ENCODE measurements around the gene OR4N2. TPM values are rescaled to one million over a fixed set of nuclear protein-coding genes. Genes with fewer than 3 reads are reported as not detected.
"Not testable (repeated sequence)": the region's sequence is repeated elsewhere in the genome, so short reads cannot be mapped to it uniquely, and the experiment has no call there.

Gene OR4N2
- total RNA-seq, 4 donors from 2014 or later = not detected

DNA sequence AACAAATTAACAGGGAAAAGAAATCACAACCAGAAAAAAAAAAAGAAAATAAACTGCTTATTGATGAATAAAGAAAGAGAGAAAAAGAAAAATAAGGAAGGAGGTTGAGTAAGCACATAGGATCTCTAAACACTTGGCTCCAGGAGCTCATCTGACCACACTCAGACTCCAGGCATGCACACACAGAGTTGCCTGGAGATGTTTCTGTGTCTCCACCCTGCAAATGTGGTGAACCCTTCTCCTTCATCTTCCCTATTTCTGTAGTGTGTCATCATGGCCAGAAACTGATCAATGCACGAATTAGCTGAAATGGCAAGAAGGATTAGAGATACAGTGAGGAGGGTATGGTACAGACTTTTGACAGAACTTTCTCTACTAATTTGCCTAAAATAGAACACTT is 20.2 kb downstream of the OR4N2 start:
- TF ChIP-seq, protein P1, sequence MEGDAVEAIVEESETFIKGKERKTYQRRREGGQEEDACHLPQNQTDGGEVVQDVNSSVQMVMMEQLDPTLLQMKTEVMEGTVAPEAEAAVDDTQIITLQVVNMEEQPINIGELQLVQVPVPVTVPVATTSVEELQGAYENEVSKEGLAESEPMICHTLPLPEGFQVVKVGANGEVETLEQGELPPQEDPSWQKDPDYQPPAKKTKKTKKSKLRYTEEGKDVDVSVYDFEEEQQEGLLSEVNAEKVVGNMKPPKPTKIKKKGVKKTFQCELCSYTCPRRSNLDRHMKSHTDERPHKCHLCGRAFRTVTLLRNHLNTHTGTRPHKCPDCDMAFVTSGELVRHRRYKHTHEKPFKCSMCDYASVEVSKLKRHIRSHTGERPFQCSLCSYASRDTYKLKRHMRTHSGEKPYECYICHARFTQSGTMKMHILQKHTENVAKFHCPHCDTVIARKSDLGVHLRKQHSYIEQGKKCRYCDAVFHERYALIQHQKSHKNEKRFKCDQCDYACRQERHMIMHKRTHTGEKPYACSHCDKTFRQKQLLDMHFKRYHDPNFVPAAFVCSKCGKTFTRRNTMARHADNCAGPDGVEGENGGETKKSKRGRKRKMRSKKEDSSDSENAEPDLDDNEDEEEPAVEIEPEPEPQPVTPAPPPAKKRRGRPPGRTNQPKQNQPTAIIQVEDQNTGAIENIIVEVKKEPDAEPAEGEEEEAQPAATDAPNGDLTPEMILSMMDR (IDR thresholded peaks at IDR 0.05) = no peak
- TF ChIP-seq POLR2A (IDR thresholded peaks at IDR 0.05) = no peak
- no peaks in the 10 kb centered on the region for H3K4me1 ChIP-seq
- no peak overlapping the region for H3K27ac ChIP-seq
- no peak overlapping the region for H3K4me3 ChIP-seq
- H3K36me3 ChIP-seq = no peaks in the 10 kb centered on the region
- H3K9me3 ChIP-seq = peaks cover 0 to 12% (median 5%) of the 10 kb centered on the region in 4 donors
- H3K27me3 ChIP-seq = no peaks in the 10 kb centered on the region
- no peak for DNase-seq

DNA sequence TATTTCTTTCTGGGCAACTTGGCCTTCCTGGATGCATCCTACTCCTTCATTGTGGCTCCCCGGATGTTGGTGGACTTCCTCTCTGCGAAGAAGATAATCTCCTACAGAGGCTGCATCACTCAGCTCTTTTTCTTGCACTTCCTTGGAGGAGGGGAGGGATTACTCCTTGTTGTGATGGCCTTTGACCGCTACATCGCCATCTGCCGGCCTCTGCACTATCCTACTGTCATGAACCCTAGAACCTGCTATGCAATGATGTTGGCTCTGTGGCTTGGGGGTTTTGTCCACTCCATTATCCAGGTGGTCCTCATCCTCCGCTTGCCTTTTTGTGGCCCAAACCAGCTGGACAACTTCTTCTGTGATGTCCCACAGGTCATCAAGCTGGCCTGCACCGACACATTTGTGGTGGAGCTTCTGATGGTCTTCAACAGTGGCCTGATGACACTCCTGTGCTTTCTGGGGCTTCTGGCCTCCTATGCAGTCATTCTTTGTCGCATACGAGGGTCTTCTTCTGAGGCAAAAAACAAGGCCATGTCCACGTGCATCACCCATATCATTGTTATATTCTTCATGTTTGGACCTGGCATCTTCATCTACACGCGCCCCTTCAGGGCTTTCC is 24.2 kb downstream of the OR4N2 start:
- H3K27ac ChIP-seq, H3K4me1 ChIP-seq, DNase-seq, H3K27me3 ChIP-seq, H3K36me3 ChIP-seq, H3K9me3 ChIP-seq, H3K4me3 ChIP-seq: not testable (repeated sequence)

GRCh38 chr14:19828314-19828713 is 24.7 kb downstream of the OR4N2 start:
- H3K27ac ChIP-seq = no peak overlapping the region

GRCh38 chr14:19834203-19834848 is 30.8 kb downstream of the OR4N2 start:
- not testable (repeated sequence) for H3K27ac ChIP-seq, H3K4me1 ChIP-seq, DNase-seq, H3K4me3 ChIP-seq, H3K36me3 ChIP-seq, H3K27me3 ChIP-seq, H3K9me3 ChIP-seq

More at GRCh38 chr14:19828314-19828713, 24.7 kb downstream of the OR4N2 start:
- Histone ChIP-seq H3K9me3 (no peaks in the 10 kb centered on the region), H3K4me3 (no peak overlapping the region), H3K27me3 (no peaks in the 10 kb centered on the region), H3K4me1 (no peaks in the 10 kb centered on the region), H3K36me3 (no peaks in the 10 kb centered on the region)
- no peak for DNase-seq
- TF ChIP-seq, protein P1 (IDR thresholded peaks at IDR 0.05) = no peak
- no peak for TF ChIP-seq POLR2A (IDR thresholded peaks at IDR 0.05)

GRCh38 chr14:19838433-19838832 is 34.9 kb downstream of the OR4N2 start:
- H3K9me3 ChIP-seq = peaks cover 0 to 8% (median 0%) of the 10 kb centered on the region in 4 donors

DNA sequence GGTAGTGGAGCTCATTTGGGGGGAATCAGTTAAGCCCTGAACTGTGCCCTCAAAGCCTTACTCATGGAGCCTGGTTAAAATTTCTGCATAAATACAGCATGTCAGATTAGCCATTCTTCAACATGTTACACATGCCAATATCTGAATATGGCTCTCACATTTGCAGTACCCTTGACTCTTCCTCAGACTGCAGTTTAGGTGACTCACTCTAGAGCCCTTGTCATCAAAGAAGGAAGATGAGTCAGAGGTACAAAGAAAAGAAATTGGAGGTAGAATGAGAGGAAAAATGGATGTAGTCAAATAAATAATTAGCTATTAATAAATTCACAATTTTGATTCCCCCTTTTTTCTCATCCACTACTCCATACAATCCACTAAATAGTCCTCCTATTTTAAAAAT is 47.8 kb downstream of the OR4N2 start:
- H3K36me3 ChIP-seq = no peaks in the 10 kb centered on the region
- H3K9me3 ChIP-seq = no peaks in the 10 kb centered on the region
- H3K27me3 ChIP-seq = no peaks in the 10 kb centered on the region
- H3K4me1 ChIP-seq = no peaks in the 10 kb centered on the region
- TF ChIP-seq, protein P1 (IDR thresholded peaks at IDR 0.05) = no peak
- no peak for TF ChIP-seq POLR2A (IDR thresholded peaks at IDR 0.05)
- H3K27ac ChIP-seq = no peak overlapping the region
- no peak for DNase-seq
- H3K4me3 ChIP-seq = no peak overlapping the region

More at GRCh38 chr14:19838433-19838832, 34.9 kb downstream of the OR4N2 start:
- Histone ChIP-seq H3K27ac (no peak overlapping the region), H3K4me1 (no peaks in the 10 kb centered on the region), H3K27me3 (no peaks in the 10 kb centered on the region), H3K36me3 (no peaks in the 10 kb centered on the region), H3K4me3 (no peak overlapping the region)
- no peak for DNase-seq
- TF ChIP-seq, protein P1 (IDR thresholded peaks at IDR 0.05) = no peak

DNA sequence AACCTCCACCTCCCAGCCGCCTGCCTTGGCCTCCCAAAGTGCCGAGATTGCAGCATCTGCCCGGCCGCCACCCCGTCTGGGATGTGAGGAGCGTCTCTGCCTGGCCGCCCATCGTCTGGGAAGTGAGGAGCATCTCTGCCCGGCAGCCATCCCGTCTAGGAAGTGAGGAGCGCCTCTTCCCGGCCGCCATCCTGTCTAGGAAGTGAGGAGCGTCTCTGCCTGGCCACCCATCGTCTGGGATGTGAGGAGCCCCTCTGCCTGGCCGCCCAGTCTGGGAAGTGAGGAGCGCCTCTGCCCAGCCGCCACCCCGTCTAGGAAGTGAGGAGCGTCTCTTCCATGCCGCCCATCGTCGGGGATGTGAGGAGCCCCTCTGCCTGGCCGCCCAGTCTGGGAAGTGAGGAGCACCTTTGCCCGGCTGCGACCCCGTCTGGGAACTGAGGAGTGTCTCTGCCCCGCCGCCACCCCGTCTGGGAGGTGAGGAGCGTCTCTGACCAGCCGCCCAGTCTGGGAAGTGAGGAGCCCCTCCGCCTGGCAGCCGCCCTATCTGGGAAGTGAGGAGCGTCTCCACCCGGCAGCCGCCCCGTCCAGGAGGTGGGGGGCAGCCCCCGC is 62.6 kb downstream of the OR4N2 start:
- not testable (repeated sequence) for H3K36me3 ChIP-seq, H3K9me3 ChIP-seq, H3K27me3 ChIP-seq, DNase-seq, H3K27ac ChIP-seq, H3K4me1 ChIP-seq, H3K4me3 ChIP-seq
